OCI-LY3 (cell line): ENCODE results near the gene LMNTD1.

Experiments used
- H2AFZ ChIP-seq: fragments of 200-600, 300-600 bp; shearing (Covaris generic); 2 replicates; pipeline ENCODE4 v1.6.0; 2014; ENCODE audit warnings: antibody characterized with exemption, low read depth, low read length
- H3K27ac ChIP-seq: fragments of 200-600, 300-600 bp; sonication (generic); 2 replicates; pipeline ENCODE4 v1.5.1; 2014; ENCODE audit warnings: mild to moderate bottlenecking, low read length, moderate library complexity, mixed read lengths
- H3K27me3 ChIP-seq: fragments of 200-600, 300-600 bp; sonication (generic); 2 replicates; pipeline ENCODE4 v1.6.1; 2014; ENCODE audit warnings: low read depth, low read length, mixed read lengths
- H3K36me3 ChIP-seq: fragments of 200-600, 300-600 bp; sonication (generic); replicated peaks from 2 replicates; pipeline ENCODE3; 2014; ENCODE audit warnings: low read depth, low read length, mixed read lengths
- H3K4me1 ChIP-seq: fragments of 300-600, 200-600 bp; sonication (generic); 2 replicates; pipeline ENCODE4 v1.6.1; 2014; ENCODE audit warnings: low read length, mixed read lengths
- H3K4me2 ChIP-seq: fragments of 200-600, 300-600 bp; sonication (generic); 2 replicates; pipeline ENCODE4 v1.6.1; 2014; ENCODE audit warnings: low read length, mixed read lengths
- H3K4me3 ChIP-seq: fragments of 300-600, 200-600 bp; sonication (generic); 2 replicates; pipeline ENCODE4 v1.5.1; 2014; ENCODE audit warnings: antibody characterized with exemption, mild to moderate bottlenecking, low read length, moderate library complexity
- H3K79me2 ChIP-seq: fragments of 300-600, 200-600 bp; shearing (Covaris generic); 2 replicates; pipeline ENCODE4 v1.6.1; 2014; ENCODE audit warnings: mild to moderate bottlenecking, low read length, mixed read lengths
- H3K9ac ChIP-seq: fragments of 300-600, 200-600 bp; shearing (Covaris generic); 2 replicates; pipeline ENCODE4 v1.6.0; 2014; ENCODE audit warnings: mild to moderate bottlenecking, low read length, moderate library complexity
- H3K9me3 ChIP-seq: fragments of 200-600, 300-600 bp; shearing (Covaris generic); 2 replicates; pipeline ENCODE4 v1.6.1; 2014; ENCODE audit warnings: low read length, mixed read lengths; ENCODE audit not compliant: insufficient read depth
- H4K20me1 ChIP-seq: fragments of 200-600, 300-600 bp; sonication (generic); 2 replicates; pipeline ENCODE4 v1.6.1; 2016; ENCODE audit warnings: low read length, mixed read lengths; ENCODE audit not compliant: insufficient read depth
- EZH2phosphoT487 ChIP-seq: fragments of 200-600 bp; shearing (Covaris generic); IDR thresholded peaks from 2 replicates; pipeline ENCODE4 v1.6.1; 2018; ENCODE audit warnings: antibody characterized with exemption, mixed run types, low read depth
- TF ChIP-seq, protein P1 (sequence below): fragments of 200-600, 300-600 bp; sonication (generic); IDR thresholded peaks from 2 replicates; pipeline ENCODE4 v1.5.1; 2014; ENCODE audit warnings: antibody characterized with exemption, low read length, low read depth

LMNTD1 gene

DNA sequence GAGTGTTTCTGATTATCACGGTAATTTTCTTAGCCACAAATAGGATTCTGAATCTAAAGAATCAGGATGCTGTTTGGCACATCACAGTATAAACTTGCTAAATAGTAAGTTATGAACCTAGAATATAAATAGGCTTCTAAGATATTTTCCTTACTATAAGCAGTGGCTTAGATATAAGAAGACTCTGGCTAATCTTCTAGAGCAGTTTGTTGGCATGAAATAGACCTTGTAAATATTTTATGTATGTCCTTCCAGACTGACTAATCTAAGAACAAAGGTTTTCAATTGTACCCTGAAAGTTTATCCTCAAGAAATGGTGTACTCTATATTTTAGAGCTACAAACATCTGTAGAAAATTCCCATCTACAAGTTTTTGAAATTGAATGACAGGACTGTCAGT, 48.3 kb downstream of the LMNTD1 start:
- no peak overlapping the region for H3K4me3 ChIP-seq
- no peaks in the 10 kb centered on the region for H3K9me3 ChIP-seq
- H3K27ac ChIP-seq = no peak overlapping the region
- H3K4me2 ChIP-seq = no peak overlapping the region
- no peak overlapping the region for H2AFZ ChIP-seq
- H3K9ac ChIP-seq = no peak overlapping the region
- no peaks in the 10 kb centered on the region for H3K79me2 ChIP-seq
- 0 out of 2 replicates have a peak, but pooled peaks cover 8% of the 10 kb centered on the region for H3K27me3 ChIP-seq
- no peaks in the 10 kb centered on the region for H3K4me1 ChIP-seq
- no peaks in the 10 kb centered on the region for H3K36me3 ChIP-seq
- no peaks in the 10 kb centered on the region for H4K20me1 ChIP-seq
- TF ChIP-seq, protein P1, sequence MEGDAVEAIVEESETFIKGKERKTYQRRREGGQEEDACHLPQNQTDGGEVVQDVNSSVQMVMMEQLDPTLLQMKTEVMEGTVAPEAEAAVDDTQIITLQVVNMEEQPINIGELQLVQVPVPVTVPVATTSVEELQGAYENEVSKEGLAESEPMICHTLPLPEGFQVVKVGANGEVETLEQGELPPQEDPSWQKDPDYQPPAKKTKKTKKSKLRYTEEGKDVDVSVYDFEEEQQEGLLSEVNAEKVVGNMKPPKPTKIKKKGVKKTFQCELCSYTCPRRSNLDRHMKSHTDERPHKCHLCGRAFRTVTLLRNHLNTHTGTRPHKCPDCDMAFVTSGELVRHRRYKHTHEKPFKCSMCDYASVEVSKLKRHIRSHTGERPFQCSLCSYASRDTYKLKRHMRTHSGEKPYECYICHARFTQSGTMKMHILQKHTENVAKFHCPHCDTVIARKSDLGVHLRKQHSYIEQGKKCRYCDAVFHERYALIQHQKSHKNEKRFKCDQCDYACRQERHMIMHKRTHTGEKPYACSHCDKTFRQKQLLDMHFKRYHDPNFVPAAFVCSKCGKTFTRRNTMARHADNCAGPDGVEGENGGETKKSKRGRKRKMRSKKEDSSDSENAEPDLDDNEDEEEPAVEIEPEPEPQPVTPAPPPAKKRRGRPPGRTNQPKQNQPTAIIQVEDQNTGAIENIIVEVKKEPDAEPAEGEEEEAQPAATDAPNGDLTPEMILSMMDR = no peak
- TF ChIP-seq EZH2phosphoT487 = no peak

DNA sequence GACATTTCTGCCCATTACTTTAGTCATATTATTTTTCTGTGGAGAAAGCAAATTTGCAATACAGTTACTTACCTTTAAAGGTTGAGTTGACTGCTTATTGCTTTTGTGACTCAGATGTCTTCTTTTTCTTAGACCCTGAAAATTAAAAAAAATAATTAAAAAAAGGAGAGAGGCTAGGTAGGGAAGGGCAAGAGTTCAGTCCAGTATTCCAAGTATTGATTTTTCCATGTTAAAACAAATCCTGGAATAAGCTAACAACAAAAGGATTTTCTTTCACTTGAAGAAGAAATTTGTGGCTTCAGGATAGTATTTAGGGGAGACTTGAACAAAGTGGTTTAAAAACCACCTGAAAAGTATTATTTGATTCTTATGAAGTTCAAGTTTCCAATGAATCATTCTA, 49.4 kb downstream of the LMNTD1 start:
- H2AFZ ChIP-seq = no peak overlapping the region

DNA sequence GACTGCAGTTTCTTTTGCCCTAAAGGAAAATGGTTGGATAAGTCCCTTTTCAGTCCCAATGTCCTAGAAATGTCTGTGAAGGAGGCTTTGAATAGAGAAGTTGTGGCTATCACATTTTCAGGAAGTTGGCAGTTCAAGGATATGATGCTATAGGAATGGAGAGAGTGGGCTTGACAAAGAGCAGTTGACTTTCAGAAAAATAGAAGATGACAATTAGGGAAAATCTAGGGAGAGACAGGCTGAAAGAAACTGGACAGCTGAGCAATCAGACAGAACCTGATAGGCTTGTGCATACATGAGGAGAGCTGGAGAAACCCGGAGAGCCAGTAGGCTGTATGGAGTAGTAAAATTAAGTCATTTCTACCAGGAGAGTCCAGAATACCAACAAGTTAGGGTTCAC, 50.5 kb downstream of the LMNTD1 start:
- Histone ChIP-seq H2AFZ (no peak overlapping the region), H4K20me1 (no peaks in the 10 kb centered on the region), H3K79me2 (no peaks in the 10 kb centered on the region), H3K4me3 (no peak overlapping the region), H3K9ac (no peak overlapping the region), H3K9me3 (0 out of 2 replicates have a peak, but pooled peaks cover 4% of the 10 kb centered on the region), H3K27me3 (0 out of 2 replicates have a peak, but pooled peaks cover 8% of the 10 kb centered on the region), H3K36me3 (no peaks in the 10 kb centered on the region), H3K27ac (no peak overlapping the region), H3K4me2 (no peak overlapping the region), H3K4me1 (no peaks in the 10 kb centered on the region)
- TF ChIP-seq EZH2phosphoT487 = no peak

More for the DNA sequence above, 49.4 kb downstream of the LMNTD1 start:
- H3K9ac ChIP-seq = no peak overlapping the region
- H3K27ac ChIP-seq = no peak overlapping the region
- 0 out of 2 replicates have a peak, but pooled peaks cover 8% of the 10 kb centered on the region for H3K27me3 ChIP-seq
- no peak for TF ChIP-seq EZH2phosphoT487
- TF ChIP-seq, protein P1 = no peak
- no peaks in the 10 kb centered on the region for H3K36me3 ChIP-seq
- no peak overlapping the region for H3K4me2 ChIP-seq
- no peaks in the 10 kb centered on the region for H3K4me1 ChIP-seq
- no peak overlapping the region for H3K4me3 ChIP-seq
- H4K20me1 ChIP-seq = no peaks in the 10 kb centered on the region
- no peaks in the 10 kb centered on the region for H3K9me3 ChIP-seq
- no peaks in the 10 kb centered on the region for H3K79me2 ChIP-seq

DNA sequence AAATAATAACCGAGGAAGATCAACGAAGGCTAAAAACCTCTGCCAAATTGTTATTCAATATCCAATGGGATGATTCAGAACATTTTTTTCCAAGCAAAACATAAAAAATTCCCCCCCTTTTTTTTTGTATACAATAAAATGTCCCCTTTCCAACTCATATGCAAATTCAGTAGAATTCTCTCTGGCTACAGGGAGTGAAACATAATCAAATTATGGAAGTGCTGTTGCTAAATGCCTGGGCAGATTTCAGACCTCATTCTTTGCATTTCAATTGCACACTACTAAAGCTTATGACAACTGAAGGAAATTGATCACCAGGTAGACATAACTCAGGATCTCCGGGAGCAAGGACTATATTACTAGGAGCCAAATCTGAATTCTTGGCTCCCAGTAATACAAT, 51.0 kb downstream of the LMNTD1 start:
- no peak overlapping the region for H3K4me2 ChIP-seq
- no peaks in the 10 kb centered on the region for H3K36me3 ChIP-seq
- no peak for TF ChIP-seq EZH2phosphoT487
- TF ChIP-seq, protein P1 = no peak
- no peaks in the 10 kb centered on the region for H3K79me2 ChIP-seq
- no peaks in the 10 kb centered on the region for H4K20me1 ChIP-seq
- H2AFZ ChIP-seq = no peak overlapping the region
- no peak overlapping the region for H3K27ac ChIP-seq
- H3K4me1 ChIP-seq = no peaks in the 10 kb centered on the region
- H3K9me3 ChIP-seq = 0 out of 2 replicates have a peak, but pooled peaks cover 4% of the 10 kb centered on the region
- H3K27me3 ChIP-seq = 0 out of 2 replicates have a peak, but pooled peaks cover 8% of the 10 kb centered on the region
- no peak overlapping the region for H3K4me3 ChIP-seq
- H3K9ac ChIP-seq = no peak overlapping the region

DNA sequence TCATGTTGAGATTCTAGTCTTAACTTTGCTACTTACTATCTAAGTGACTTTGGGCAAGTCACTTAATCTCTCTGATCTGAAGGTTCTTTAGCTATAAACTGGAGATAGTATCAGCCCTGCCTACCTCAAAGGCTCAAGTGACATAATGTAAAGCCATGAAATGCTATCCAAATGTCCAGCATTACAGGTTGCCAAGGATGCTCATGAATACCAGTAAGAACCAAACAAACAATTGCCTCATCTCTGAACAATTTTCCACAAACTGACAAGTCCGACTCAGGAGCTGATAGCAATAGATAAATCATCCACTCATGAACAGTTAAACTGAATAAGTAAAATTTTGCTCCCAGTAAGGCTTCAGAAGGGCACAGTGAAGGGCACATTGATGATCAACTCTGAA, 51.5 kb downstream of the LMNTD1 start:
- no peak overlapping the region for H3K4me3 ChIP-seq
- H3K79me2 ChIP-seq = no peaks in the 10 kb centered on the region
- no peak overlapping the region for H3K4me2 ChIP-seq
- no peak overlapping the region for H2AFZ ChIP-seq
- TF ChIP-seq EZH2phosphoT487 = no peak
- TF ChIP-seq, protein P1 = no peak
- H3K4me1 ChIP-seq = no peaks in the 10 kb centered on the region
- H4K20me1 ChIP-seq = no peaks in the 10 kb centered on the region
- 0 out of 2 replicates have a peak, but pooled peaks cover 4% of the 10 kb centered on the region for H3K9me3 ChIP-seq
- H3K27me3 ChIP-seq = 0 out of 2 replicates have a peak, but pooled peaks cover 8% of the 10 kb centered on the region
- no peak overlapping the region for H3K9ac ChIP-seq
- H3K27ac ChIP-seq = no peak overlapping the region
- no peaks in the 10 kb centered on the region for H3K36me3 ChIP-seq
